ENCODE data around the gene CEACAM4. TPM values are rescaled to one million over a fixed set of nuclear protein-coding genes. Genes with fewer than 3 reads are reported as not detected.
A peak's percentile ranks its signal among the peaks of the same experiment; 100 is the strongest.

Gene CEACAM4
- total RNA-seq, 1 experiment from 2014 or later = not detected

DNA sequence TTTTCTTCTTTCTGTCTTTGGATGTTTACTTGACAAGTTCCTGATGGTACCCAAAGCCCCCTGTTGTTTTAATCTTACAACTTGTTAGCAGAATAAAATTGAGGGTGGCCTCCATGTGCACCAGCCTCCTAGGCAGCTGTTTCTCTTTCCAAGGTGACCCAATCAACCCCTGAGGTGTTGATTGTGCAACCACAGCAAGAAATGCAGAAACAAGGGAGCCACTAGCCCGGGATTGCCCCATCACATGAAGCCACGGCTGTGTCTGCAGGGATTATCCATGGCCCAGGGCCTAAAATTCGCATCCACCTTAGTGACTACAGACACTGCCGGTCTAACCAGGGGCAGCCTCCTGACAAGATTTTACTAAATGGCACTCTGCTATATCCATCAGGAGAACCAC is 14.4 kb downstream of the CEACAM4 start (continued):
- no peak for TF ChIP-seq ZFX (IDR thresholded peaks at IDR 0.05)

GRCh38 chr19:41610789-41611188 is 16.1 kb downstream of the CEACAM4 start:
- H3K4me3 ChIP-seq (replicated peaks in 1 of 2; ENCODE audit: low read depth in 1 of 2, low read length in 2 of 2) = no peak overlapping the region
- ChIA-PET CTCF (no interaction called here), RAD21 (ENCODE audit: low non-redundant PET in 1 of 2, low total read pairs in 2 of 2, uncharacterized antibody in 2 of 2, unreplicated experiment in 2 of 2) (no interaction called here), POLR2A (no interaction called here)
- H3K9ac ChIP-seq (ENCODE audit: low read length) = no peak overlapping the region
- no peak overlapping the region for H2AFZ ChIP-seq (ENCODE audit: low read depth, low read length, poor library complexity, severe bottlenecking)
- no peak overlapping the region for H3K27ac ChIP-seq (ENCODE audit: low read depth, low read length)
- H3K4me2 ChIP-seq (ENCODE audit: low read length) = no peak overlapping the region
- no peaks in the 10 kb centered on the region for H3K36me3 ChIP-seq (ENCODE audit: control insufficient read depth in 1 of 2, insufficient read depth in 2 of 2, low read length in 2 of 2)
- peaks cover 68% of the 10 kb centered on the region for H3K27me3 ChIP-seq (ENCODE audit: insufficient read depth, low read length)
- no peaks in the 10 kb centered on the region for H3K9me3 ChIP-seq (ENCODE audit: control insufficient read depth in 1 of 2, insufficient read depth in 1 of 2, low read depth in 1 of 2, low read length in 2 of 2)
- ATAC-seq = no peak
- H3K79me2 ChIP-seq (ENCODE audit: insufficient read depth, low read length) = no peaks in the 10 kb centered on the region
- no peak for DNase-seq (ENCODE audit: low read depth, low spot score)
- no peaks in the 10 kb centered on the region for H3K4me1 ChIP-seq (ENCODE audit: control insufficient read depth in 1 of 2, insufficient read depth in 2 of 2, low read length in 2 of 2)
- BruUV-seq (replicated peaks) = no TSS peak
- intact Hi-C loops (cut with micrococcal nuclease) = no loop called here
- H4K20me1 ChIP-seq (ENCODE audit: insufficient read depth) = no peaks in the 10 kb centered on the region
- peak; percentile 83; the same call in 1 of the 2 replicates for TF ChIP-seq EZH2 (IDR thresholded peaks at IDR 0.05)
- TF ChIP-seq, protein P1, sequence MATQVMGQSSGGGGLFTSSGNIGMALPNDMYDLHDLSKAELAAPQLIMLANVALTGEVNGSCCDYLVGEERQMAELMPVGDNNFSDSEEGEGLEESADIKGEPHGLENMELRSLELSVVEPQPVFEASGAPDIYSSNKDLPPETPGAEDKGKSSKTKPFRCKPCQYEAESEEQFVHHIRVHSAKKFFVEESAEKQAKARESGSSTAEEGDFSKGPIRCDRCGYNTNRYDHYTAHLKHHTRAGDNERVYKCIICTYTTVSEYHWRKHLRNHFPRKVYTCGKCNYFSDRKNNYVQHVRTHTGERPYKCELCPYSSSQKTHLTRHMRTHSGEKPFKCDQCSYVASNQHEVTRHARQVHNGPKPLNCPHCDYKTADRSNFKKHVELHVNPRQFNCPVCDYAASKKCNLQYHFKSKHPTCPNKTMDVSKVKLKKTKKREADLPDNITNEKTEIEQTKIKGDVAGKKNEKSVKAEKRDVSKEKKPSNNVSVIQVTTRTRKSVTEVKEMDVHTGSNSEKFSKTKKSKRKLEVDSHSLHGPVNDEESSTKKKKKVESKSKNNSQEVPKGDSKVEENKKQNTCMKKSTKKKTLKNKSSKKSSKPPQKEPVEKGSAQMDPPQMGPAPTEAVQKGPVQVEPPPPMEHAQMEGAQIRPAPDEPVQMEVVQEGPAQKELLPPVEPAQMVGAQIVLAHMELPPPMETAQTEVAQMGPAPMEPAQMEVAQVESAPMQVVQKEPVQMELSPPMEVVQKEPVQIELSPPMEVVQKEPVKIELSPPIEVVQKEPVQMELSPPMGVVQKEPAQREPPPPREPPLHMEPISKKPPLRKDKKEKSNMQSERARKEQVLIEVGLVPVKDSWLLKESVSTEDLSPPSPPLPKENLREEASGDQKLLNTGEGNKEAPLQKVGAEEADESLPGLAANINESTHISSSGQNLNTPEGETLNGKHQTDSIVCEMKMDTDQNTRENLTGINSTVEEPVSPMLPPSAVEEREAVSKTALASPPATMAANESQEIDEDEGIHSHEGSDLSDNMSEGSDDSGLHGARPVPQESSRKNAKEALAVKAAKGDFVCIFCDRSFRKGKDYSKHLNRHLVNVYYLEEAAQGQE (IDR thresholded peaks at IDR 0.05; ENCODE audit: low read depth) = no peak
- H3K9me2 ChIP-seq (ENCODE audit: insufficient read depth) = no peaks in the 10 kb centered on the region

- Histone ChIP-seq H3K4me2 (ENCODE audit: low read length) (no peak overlapping the region), H3K79me2 (ENCODE audit: insufficient read depth, low read length) (no peaks in the 10 kb centered on the region), H4K20me1 (ENCODE audit: insufficient read depth) (no peaks in the 10 kb centered on the region), H2AFZ (ENCODE audit: low read depth, low read length, poor library complexity, severe bottlenecking) (no peak overlapping the region), H3K9me3 (ENCODE audit: control insufficient read depth in 1 of 2, insufficient read depth in 1 of 2, low read depth in 1 of 2, low read length in 2 of 2) (no peaks in the 10 kb centered on the region), H3K9me2 (ENCODE audit: insufficient read depth) (no peaks in the 10 kb centered on the region), H3K36me3 (ENCODE audit: control insufficient read depth in 1 of 2, insufficient read depth in 2 of 2, low read length in 2 of 2) (no peaks in the 10 kb centered on the region), H3K27me3 (ENCODE audit: insufficient read depth, low read length) (peaks cover 89% of the 10 kb centered on the region), H3K4me3 (replicated peaks in 1 of 2; ENCODE audit: low read depth in 1 of 2, low read length in 2 of 2) (no peak overlapping the region), H3K9ac (ENCODE audit: low read length) (no peak overlapping the region), H3K27ac (ENCODE audit: low read depth, low read length) (no peak overlapping the region), H3K4me1 (ENCODE audit: control insufficient read depth in 1 of 2, insufficient read depth in 2 of 2, low read length in 2 of 2) (no peaks in the 10 kb centered on the region)
- ChIA-PET POLR2A (no interaction called here), CTCF (no interaction called here), RAD21 (ENCODE audit: low non-redundant PET in 1 of 2, low total read pairs in 2 of 2, uncharacterized antibody in 2 of 2, unreplicated experiment in 2 of 2) (no interaction called here)
- no peak for DNase-seq (ENCODE audit: low read depth, low spot score)
- BruUV-seq (replicated peaks) = no TSS peak
- intact Hi-C loops (cut with micrococcal nuclease) = no loop called here
- no peak for ATAC-seq
- no peak for TF ChIP-seq MAX (IDR thresholded peaks at IDR 0.05)
- no peak for TF ChIP-seq FOSL1 (IDR thresholded peaks at IDR 0.05; ENCODE audit: low read depth)
- TF ChIP-seq, protein P2, sequence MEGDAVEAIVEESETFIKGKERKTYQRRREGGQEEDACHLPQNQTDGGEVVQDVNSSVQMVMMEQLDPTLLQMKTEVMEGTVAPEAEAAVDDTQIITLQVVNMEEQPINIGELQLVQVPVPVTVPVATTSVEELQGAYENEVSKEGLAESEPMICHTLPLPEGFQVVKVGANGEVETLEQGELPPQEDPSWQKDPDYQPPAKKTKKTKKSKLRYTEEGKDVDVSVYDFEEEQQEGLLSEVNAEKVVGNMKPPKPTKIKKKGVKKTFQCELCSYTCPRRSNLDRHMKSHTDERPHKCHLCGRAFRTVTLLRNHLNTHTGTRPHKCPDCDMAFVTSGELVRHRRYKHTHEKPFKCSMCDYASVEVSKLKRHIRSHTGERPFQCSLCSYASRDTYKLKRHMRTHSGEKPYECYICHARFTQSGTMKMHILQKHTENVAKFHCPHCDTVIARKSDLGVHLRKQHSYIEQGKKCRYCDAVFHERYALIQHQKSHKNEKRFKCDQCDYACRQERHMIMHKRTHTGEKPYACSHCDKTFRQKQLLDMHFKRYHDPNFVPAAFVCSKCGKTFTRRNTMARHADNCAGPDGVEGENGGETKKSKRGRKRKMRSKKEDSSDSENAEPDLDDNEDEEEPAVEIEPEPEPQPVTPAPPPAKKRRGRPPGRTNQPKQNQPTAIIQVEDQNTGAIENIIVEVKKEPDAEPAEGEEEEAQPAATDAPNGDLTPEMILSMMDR (IDR thresholded peaks at IDR 0.05 in 2 of 3, conservative IDR thresholded peaks at IDR 0.05 in 1 of 3; ENCODE audit: borderline replicate concordance in 1 of 3, insufficient read depth in 1 of 3, low read depth in 2 of 3, low read length in 2 of 3) = no peak
- no peak for TF ChIP-seq ZFX (IDR thresholded peaks at IDR 0.05)
- TF ChIP-seq POLR2AphosphoS5 (IDR thresholded peaks at IDR 0.05; ENCODE audit: low read depth, low read length) = no peak
- no peak for TF ChIP-seq EGR1 (IDR thresholded peaks at IDR 0.05; ENCODE audit: low read depth)
- TF ChIP-seq CBX3 (IDR thresholded peaks at IDR 0.05; ENCODE audit: low read depth) = no peak
- TF ChIP-seq TCF7L2 (IDR thresholded peaks at IDR 0.05; ENCODE audit: borderline replicate concordance, extremely low read depth, insufficient read depth, insufficient read length) = no peak
- no peak for TF ChIP-seq EZH2 (IDR thresholded peaks at IDR 0.05)
- TF ChIP-seq ZNF274 (IDR thresholded peaks at IDR 0.05; ENCODE audit: low read depth, low read length) = no peak
- TF ChIP-seq JUND (IDR thresholded peaks at IDR 0.05) = no peak
Observed at GRCh38 chr19:41607668-41608067, 19.2 kb downstream of the CEACAM4 start.

All from HCT116 (cell line).